Bone marrow (tissue), 2 donors: ENCODE data around the gene MOCS2.

ENCODE experiments used
- DNase-seq, 2 donors: peaks; one replicate each; lab custom pipeline; 2025; lab: John Stamatoyannopoulos, UW

The MOCS2 gene

DNA sequence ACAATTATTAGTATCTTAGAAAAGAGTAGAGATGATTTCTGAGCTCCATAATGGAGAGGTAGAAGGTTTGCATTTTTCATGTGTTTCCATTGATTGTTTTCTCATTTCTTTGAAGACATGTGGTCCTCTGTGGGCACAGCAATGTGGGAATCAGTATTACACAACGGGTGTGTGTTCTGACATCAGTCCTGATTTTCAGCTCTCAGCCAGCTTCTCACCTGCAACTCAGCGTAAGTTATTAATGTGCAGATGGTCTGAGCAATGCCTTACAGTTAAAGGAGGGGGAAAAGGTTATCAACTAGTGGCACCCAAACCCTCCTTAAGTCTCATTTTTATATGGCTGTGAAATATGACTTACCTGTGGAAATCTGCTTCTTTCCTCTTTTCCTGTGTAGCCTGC, 61.3 kb downstream of the MOCS2 start:
- DNase-seq = no peak
